Measurements from ENCODE around the gene FEV.

DNA sequence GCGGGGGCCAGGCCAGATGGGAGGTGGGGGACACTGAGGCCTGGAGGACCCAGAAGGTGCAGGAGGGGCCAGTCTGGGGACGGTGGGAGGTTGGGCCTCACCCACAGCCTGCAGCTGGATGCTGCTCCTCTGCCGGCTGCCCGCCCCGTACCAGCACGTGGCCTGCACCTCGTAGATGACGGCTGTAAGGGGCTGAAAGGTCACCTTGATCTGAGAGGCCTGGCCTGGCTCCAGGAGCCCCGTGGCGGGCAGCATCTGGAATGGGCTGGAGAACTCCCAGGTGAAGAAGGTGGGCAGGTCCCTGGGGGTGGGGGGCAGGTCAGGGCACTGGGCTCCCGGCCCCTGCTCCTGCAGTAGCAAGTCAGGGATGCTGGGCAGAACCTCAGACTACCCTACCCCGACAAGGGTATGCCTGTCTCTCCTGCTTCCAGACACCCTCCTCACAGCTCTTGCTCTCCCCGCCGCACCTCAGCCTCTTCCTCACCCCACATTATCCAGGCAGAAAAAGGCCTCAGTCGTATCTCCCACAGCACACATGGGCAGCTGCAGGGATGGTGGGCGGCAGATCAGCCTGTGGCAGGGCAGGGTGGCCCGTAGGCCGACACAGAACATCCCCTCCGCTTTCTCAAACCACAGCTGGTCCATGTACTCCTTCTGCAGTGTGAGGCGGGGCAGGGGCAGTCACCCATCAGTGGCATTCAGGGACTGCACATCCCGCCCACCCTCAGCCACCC lies 46.2 kb upstream of the FEV start:
- TF ChIP-seq POLR2A (IDR thresholded peaks at IDR 0.05): no peak
- TF ChIP-seq, protein P1, sequence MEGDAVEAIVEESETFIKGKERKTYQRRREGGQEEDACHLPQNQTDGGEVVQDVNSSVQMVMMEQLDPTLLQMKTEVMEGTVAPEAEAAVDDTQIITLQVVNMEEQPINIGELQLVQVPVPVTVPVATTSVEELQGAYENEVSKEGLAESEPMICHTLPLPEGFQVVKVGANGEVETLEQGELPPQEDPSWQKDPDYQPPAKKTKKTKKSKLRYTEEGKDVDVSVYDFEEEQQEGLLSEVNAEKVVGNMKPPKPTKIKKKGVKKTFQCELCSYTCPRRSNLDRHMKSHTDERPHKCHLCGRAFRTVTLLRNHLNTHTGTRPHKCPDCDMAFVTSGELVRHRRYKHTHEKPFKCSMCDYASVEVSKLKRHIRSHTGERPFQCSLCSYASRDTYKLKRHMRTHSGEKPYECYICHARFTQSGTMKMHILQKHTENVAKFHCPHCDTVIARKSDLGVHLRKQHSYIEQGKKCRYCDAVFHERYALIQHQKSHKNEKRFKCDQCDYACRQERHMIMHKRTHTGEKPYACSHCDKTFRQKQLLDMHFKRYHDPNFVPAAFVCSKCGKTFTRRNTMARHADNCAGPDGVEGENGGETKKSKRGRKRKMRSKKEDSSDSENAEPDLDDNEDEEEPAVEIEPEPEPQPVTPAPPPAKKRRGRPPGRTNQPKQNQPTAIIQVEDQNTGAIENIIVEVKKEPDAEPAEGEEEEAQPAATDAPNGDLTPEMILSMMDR (IDR thresholded peaks at IDR 0.05): no peak
- TF ChIP-seq EP300 (IDR thresholded peaks at IDR 0.05): no peak

Measured in gastroesophageal sphincter (tissue), 3 donors.